Loucy (cell line): ENCODE data around the gene KSR1.
"Not testable (repeated sequence)": the region's sequence is repeated elsewhere in the genome, so short reads cannot be mapped to it uniquely, and the experiment has no call there.

Source experiments
- H2AFZ ChIP-seq: fragments of 200-600 bp; sonication (generic); 2 replicates; pipeline ENCODE4 v1.6.0; 2016; ENCODE audit warnings: antibody characterized with exemption, mild to moderate bottlenecking, low read length, moderate library complexity
- H3F3A ChIP-seq: fragments of 200-600 bp; 2 replicates; pipeline ENCODE4 v1.6.0; 2016; ENCODE audit warnings: antibody characterized with exemption, low read depth, mild to moderate bottlenecking
- H3K27me3 ChIP-seq: fragments of 200-600 bp; sonication (generic); 2 replicates; pipeline ENCODE4 v1.6.1; 2014; ENCODE audit warnings: low read length, mild to moderate bottlenecking; ENCODE audit not compliant: insufficient read depth, poor library complexity, severe bottlenecking
- H3K36me3 ChIP-seq: fragments of 200-600 bp; sonication (generic); 2 replicates; pipeline ENCODE4 v1.6.1; 2016; ENCODE audit warnings: low read length; ENCODE audit not compliant: insufficient read depth
- H3K4me1 ChIP-seq: fragments of 200-600 bp; sonication (generic); 2 replicates; pipeline ENCODE4 v1.5.1; 2014; ENCODE audit warnings: low read length, mild to moderate bottlenecking; ENCODE audit not compliant: insufficient read depth, poor library complexity, severe bottlenecking
- H3K4me2 ChIP-seq: fragments of 200-600 bp; sonication (generic); 2 replicates; pipeline ENCODE4 v1.6.0; 2014; ENCODE audit warnings: antibody characterized with exemption, low read length, low read depth, mild to moderate bottlenecking; ENCODE audit not compliant: poor library complexity, severe bottlenecking
- H3K4me3 ChIP-seq: fragments of 200-600 bp; sonication (generic); 2 replicates; pipeline ENCODE4 v1.5.1; 2014; ENCODE audit warnings: low read length, mild to moderate bottlenecking, mixed read lengths; ENCODE audit not compliant: poor library complexity, severe bottlenecking
- H3K79me2 ChIP-seq: fragments of 200-600 bp; sonication (generic); 2 replicates; pipeline ENCODE4 v1.6.1; 2014; ENCODE audit warnings: low read length; ENCODE audit not compliant: insufficient read depth
- H3K9ac ChIP-seq: fragments of 200-600 bp; sonication (generic); 2 replicates; pipeline ENCODE4 v1.6.0; 2014; ENCODE audit warnings: mild to moderate bottlenecking, low read depth, low read length, moderate library complexity; ENCODE audit not compliant: poor library complexity, severe bottlenecking
- H3K9me2 ChIP-seq: fragments of 200-600 bp; sonication (generic); replicated peaks from 2 replicates; pipeline ENCODE4 v1.6.1; 2016; ENCODE audit warnings: low read depth, low read length, mixed read lengths
- H3K9me3 ChIP-seq: fragments of 200-600 bp; sonication (generic); 2 replicates; pipeline ENCODE4 v1.6.1; 2014; ENCODE audit warnings: mild to moderate bottlenecking, antibody characterized with exemption, low read length, low read depth; ENCODE audit not compliant: insufficient read depth
- H4K20me1 ChIP-seq: fragments of 200-600 bp; sonication (generic); 2 replicates; pipeline ENCODE4 v1.6.0; 2014; ENCODE audit warnings: antibody characterized with exemption, low read length, mild to moderate bottlenecking; ENCODE audit not compliant: insufficient read depth, poor library complexity, severe bottlenecking
- EZH2phosphoT487 ChIP-seq: fragments of 200-600 bp; IDR thresholded peaks from 2 replicates; pipeline ENCODE4 v1.6.1; 2018; ENCODE audit warnings: antibody characterized with exemption, mild to moderate bottlenecking, moderate library complexity, borderline replicate concordance
- TF ChIP-seq, protein P1 (sequence below): fragments of 200-600 bp; sonication (generic); conservative IDR thresholded peaks from 2 replicates; pipeline ENCODE4 v1.5.1; 2014; ENCODE audit warnings: mild to moderate bottlenecking, antibody characterized with exemption, low read length

The KSR1 gene

DNA sequence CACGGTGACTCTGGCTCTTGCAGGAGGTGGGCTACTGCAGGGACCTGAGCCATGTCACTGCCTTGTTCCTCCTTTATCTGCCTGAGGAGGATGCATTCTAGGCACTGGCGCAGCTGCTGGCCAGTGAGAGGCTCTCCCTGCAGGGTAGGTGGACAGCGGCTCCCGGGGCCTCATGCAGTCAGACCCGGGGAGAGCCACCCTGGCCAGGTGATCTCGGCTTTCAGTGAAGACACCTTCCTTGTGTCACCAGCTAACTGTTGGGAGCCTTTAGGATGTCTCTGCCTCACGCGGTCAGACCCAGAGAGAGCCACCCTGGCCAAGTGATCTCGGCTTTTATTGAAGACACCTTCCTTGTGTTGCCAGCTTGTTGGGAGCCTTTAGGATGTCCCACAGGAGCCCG lies 31.7 kb upstream of the KSR1 start:
- TF ChIP-seq EZH2phosphoT487 = no peak
- TF ChIP-seq, protein P1, sequence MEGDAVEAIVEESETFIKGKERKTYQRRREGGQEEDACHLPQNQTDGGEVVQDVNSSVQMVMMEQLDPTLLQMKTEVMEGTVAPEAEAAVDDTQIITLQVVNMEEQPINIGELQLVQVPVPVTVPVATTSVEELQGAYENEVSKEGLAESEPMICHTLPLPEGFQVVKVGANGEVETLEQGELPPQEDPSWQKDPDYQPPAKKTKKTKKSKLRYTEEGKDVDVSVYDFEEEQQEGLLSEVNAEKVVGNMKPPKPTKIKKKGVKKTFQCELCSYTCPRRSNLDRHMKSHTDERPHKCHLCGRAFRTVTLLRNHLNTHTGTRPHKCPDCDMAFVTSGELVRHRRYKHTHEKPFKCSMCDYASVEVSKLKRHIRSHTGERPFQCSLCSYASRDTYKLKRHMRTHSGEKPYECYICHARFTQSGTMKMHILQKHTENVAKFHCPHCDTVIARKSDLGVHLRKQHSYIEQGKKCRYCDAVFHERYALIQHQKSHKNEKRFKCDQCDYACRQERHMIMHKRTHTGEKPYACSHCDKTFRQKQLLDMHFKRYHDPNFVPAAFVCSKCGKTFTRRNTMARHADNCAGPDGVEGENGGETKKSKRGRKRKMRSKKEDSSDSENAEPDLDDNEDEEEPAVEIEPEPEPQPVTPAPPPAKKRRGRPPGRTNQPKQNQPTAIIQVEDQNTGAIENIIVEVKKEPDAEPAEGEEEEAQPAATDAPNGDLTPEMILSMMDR = no peak
- Histone ChIP-seq H3K79me2 (no peaks in the 10 kb centered on the region), H3F3A (no peaks in the 10 kb centered on the region), H3K27me3 (no peaks in the 10 kb centered on the region), H3K9me2 (no peaks in the 10 kb centered on the region), H3K4me2 (no peak overlapping the region), H4K20me1 (no peaks in the 10 kb centered on the region), H3K9ac (no peak overlapping the region), H3K4me3 (no peak overlapping the region), H2AFZ (no peak overlapping the region), H3K36me3 (no peaks in the 10 kb centered on the region), H3K9me3 (no peaks in the 10 kb centered on the region), H3K4me1 (no peaks in the 10 kb centered on the region)

DNA sequence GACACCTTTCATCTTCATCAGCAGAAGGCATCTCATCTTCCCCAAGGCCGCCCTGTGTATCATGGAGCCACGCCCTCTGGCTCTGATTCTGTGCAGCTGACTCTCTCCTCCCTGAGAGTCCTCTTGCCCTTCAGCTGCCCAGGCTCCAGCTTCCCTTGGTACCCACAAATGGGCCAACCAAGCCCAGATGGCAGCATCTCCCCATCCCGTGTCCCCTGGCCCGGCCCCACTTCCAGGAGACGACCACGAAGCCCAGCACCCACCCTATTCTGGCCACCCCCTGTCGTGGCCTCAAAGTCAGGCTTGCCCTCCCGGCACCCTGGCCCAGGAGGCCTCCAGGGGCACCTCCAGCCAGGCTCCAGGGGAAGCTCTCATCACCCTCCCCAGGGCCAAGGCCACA lies 31.3 kb upstream of the KSR1 start:
- Histone ChIP-seq H3K4me1 (no peaks in the 10 kb centered on the region), H3K9me2 (no peaks in the 10 kb centered on the region), H3K9me3 (no peaks in the 10 kb centered on the region), H2AFZ (no peak overlapping the region), H3K79me2 (no peaks in the 10 kb centered on the region), H3K4me2 (no peak overlapping the region), H3K36me3 (no peaks in the 10 kb centered on the region), H3K9ac (no peak overlapping the region), H3K27me3 (no peaks in the 10 kb centered on the region), H3F3A (no peaks in the 10 kb centered on the region), H4K20me1 (no peaks in the 10 kb centered on the region), H3K4me3 (no peak overlapping the region)
- TF ChIP-seq EZH2phosphoT487 = no peak
- TF ChIP-seq, protein P1 = no peak

DNA sequence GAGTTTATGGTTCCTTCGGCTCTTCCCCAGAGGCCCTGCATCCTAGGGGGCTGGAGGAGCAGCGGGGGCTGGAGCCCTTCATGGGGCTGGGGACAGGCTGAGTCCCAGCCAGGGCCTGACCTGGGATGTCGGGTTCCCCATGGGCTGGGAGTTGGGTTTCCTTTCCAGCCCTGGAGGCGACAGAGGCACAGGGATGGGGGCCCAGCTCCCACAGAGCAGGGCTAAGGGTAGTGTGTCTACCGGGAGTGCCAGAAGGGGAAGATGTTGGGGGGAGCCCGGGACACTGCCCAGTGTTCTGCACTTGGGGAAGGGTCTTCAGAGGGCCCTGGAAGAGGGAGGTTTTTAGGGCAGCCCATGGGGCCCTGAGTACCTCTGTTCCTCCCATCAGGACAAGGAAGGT lies 30.7 kb upstream of the KSR1 start:
- H4K20me1 ChIP-seq, H3F3A ChIP-seq, H3K36me3 ChIP-seq, H3K9me3 ChIP-seq, H3K4me1 ChIP-seq, H3K79me2 ChIP-seq, H2AFZ ChIP-seq, H3K27me3 ChIP-seq, H3K9me2 ChIP-seq, H3K4me2 ChIP-seq, H3K4me3 ChIP-seq, H3K9ac ChIP-seq: not testable (repeated sequence)

DNA sequence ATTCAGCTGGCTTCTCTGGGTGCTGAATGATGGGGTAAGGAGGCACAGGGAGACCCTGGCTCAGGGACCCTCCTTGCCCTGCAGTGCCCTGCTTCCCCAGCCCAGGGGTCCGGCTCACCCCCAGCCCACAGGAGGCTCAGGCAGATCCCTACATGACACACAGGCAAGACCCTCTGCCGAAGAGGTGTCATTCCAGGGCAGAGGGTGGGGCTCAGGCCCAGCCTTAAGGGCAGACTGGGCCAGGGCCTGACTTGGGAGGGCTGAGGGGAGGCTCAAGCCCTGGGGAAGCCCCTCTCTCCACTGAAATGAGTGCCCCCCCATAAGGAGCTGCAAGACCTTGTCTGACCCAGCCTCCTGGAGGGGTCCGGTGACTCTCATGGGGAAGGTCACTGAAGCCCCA lies 30.3 kb upstream of the KSR1 start:
- Histone ChIP-seq H3K9ac (no peak overlapping the region), H3K4me2 (no peak overlapping the region), H2AFZ (no peak overlapping the region), H3F3A (no peaks in the 10 kb centered on the region), H3K4me1 (no peaks in the 10 kb centered on the region), H3K9me2 (no peaks in the 10 kb centered on the region), H3K27me3 (no peaks in the 10 kb centered on the region), H3K4me3 (no peak overlapping the region), H3K79me2 (no peaks in the 10 kb centered on the region), H3K9me3 (no peaks in the 10 kb centered on the region), H3K36me3 (no peaks in the 10 kb centered on the region), H4K20me1 (no peaks in the 10 kb centered on the region)
- TF ChIP-seq, protein P1 = no peak
- TF ChIP-seq EZH2phosphoT487 = no peak

DNA sequence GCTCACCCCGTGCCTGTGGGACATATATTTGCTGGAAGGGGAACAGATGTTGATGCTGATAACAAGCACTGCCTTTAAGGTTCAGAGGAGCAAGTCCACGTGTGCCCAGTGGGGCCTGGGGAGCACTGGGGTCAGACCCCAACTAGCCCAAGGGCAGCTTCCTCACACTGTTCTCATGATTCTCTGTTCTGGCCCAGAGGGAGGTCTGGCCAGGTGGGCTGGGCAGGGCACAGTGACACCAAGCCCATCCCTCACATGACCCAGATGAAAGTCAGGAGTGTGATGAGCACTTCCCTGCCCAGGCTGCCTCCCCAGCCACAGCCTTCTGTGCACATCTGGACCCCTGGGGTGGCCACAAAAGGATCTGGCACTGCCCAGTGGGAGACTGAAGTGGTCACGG lies 29.8 kb upstream of the KSR1 start:
- H4K20me1 ChIP-seq, H3K9me2 ChIP-seq, H3F3A ChIP-seq, H3K9ac ChIP-seq, H3K79me2 ChIP-seq, H3K4me2 ChIP-seq, H3K9me3 ChIP-seq, H3K27me3 ChIP-seq, H3K36me3 ChIP-seq, H3K4me1 ChIP-seq, H3K4me3 ChIP-seq, H2AFZ ChIP-seq: not testable (repeated sequence)
